Effector CD4-positive, alpha-beta T cell (primary cell): ENCODE data around the gene GRAMD1B.

Experiments used
- DNase-seq: peaks from one replicate; pipeline ENCODE4 v3.0.0-alpha.2; 2020

Gene GRAMD1B

DNA sequence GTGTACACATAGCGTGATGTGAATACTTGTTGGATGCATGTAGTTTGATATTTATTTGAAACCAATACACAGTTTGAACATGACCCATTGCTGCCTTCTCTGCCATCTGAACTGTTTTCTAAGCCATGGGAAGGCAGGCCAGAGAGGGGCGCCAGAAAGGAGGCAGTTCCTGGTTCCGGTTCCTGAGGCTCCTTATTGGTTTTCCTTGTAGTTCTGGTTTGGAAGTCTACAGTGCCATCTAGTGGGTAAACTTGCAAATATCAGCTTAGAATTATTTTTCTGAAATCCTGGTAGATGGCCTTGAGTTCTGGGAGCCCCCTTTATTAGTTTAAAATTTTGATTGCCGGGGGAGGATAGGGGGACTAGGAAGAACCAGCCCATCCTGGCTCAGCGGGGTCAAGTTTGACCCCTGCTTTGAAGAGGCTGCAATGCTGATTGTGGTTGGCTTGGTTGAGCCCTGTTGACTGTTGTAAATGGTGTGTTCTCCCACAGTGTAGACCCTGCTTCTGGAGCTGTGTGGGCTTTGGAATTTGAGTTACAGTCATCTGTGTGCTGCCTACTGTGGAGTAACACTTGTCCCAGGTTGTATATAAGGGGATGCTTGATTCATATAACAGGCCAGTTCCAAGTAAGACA is 48.4 kb downstream of the GRAMD1B start:
- DNase-seq, result peak; percentile 12

DNA sequence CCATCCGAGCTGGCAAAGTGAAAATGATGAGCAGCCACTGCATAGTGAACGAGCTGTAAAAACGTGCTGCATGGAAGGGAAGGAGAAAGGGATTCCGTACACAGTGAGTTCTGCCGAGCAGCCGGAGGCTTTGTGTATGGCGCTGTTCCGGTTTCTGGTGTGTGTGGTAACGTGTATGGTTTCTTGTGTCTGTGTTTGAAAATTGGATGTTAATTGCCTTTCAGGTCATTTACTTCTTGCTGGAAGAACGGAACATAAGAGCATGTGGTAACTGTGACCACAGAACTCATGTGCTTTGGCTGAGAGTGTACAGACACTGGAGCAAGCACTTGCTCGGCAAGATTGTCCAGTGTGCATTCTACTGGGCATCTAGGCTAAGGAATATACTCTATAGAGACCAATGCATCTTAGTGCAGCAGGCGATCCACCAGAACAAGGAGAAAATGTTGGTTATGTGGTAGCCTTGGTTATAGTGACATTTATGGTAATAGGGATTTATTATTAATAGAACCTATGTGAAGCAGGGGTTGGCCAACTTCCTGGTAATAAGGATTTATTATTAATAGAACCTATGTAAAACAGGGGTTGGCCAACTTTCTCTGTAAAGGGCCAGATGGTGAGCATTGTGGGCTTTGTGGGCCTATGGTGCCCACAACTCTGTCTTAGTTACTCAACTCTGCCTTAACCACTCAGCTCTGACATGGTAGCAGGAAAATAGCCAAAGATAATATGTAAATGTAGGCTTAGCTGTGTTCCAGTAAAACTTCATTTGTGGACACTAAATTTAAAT is 49.2 kb downstream of the GRAMD1B start:
- DNase-seq, result no peak

DNA sequence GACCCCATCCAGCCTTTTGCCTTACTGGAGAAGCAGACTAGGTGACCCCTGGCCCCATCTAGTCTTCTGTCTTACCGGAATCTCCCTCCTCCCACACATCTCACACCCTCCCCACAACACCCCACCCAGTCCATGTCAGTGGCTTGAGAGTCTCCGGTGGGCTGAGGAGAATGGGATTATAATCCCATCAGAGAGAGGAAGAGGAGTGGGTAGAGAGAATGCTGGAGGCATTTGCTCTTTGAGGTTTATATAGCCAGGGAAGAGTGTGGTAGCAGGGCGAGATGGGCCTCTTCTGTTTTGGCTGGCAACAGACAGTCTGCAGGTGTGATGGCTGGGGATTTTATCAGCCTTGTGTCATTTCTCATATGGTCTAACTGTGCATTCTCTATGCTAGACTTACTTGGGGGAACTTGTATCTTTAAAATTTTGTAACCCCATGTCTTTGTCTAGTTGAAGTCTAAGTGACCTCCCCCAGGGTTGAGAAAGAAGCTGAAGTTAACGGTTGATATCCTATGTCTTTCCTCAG is 50.3 kb downstream of the GRAMD1B start:
- no peak for DNase-seq

DNA sequence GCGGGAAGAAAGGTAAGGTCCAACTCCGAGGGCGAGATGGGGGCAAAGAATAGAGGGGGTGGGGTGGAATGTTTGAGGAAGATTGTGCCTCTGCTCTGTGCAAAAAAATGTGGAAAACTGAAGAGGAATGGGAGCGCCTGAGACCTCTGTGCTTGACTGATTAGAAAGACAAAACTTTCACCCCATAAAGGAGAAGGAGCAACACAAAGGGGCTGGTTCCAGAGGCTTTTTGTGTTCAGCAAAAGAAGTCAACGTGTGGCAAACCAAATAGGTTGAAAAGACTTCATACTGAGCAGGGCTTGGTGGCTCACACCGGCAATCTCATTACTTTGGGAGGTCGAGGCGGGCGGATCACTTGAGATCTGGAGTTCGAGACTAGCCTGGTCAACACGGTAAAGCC is 50.8 kb downstream of the GRAMD1B start:
- DNase-seq, result no peak

DNA sequence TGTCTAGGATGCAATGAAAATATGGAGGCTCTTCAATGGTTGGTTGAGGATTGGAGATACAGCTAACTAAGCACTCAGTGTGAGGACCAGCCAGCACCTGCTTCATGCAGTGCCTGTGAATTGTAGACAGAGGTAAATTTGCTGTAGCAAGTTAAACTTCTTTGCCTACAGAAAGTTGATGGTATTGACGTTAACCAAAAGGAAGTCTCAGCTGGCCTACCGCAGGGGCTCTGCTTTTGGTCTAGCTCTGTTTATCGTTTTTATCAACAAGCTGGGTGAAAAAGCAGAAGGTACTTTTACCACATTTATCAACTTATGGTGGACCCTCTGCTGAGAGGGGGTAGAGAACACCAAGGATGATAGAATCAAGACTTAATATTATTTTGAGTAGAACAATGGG is 51.6 kb downstream of the GRAMD1B start:
- DNase-seq, result no peak

DNA sequence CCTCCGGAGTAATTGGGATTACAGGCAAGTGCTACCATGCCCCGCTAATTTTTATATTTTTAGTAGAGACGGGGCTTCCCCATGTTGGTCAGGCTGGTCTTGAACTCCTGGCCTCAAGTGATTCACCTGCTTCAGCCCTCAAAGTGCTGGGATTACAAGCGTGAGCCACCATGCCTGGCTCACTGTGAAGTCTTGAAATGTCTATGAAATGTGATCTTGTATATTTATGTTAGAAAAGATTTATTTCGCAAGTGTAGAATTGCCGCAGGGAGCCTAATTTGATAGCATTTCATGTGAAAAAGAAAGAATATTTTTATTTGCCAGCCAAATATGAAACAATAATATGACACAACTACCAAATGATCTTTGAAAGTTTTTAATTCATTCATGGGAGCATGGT is 52.1 kb downstream of the GRAMD1B start:
- DNase-seq, result no peak

DNA sequence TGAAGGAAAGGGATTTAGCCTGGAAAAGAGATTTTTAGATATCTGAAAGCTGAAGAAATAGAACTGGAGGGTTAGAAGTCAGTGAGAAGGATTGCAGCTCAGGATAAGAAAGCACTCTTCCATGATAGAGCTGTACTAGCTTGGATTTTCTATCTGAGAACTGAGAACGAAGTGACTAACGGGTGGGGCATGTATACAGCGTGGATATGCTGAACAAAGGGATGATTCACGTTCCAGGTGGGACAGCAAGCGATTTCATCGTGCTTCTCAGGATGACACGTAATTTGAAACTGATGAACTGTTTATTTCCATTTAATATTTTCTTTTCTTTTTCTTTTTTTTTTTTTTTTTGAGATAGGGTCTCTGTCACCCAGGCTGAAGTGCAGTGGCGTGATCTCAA is 53.0 kb downstream of the GRAMD1B start:
- DNase-seq, result no peak

DNA sequence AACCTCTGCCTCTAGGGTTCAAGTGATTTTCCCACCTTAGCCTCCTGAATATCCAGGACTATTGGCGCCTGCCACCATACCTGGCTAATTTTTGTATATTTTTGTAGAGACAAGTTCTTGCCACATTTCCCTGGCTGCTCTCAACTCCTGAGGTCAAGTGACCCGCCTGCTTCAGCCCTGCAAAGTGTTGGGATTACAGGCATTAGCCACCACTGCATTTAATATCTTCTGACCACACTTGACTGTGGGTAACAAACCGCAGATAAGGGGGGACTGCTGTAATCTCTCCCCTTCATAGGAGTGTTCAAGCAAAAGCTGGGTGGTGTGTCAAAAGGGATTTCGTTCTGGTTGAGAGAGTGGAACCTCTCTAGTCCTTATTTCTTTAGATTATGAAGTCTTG is 53.4 kb downstream of the GRAMD1B start:
- DNase-seq, result no peak

DNA sequence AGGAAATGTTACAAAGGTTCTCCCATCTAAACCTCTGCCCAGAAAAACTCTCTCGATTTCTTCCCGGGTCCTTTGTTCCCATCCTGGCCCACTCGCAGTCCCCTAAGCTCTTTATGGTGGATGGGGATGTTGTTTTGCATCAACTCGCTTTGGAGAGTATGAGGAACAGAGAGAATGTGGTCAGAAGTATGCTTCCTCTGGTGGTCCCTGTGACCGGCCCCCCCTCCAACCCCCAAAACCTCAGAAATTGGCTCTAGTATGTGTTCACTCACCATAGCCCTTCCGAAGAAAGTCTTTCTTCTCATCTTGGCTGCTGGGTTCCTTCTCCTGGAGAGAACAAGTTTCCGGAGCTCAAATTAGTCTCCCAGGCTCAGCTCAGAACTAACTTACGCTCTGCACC is 54.4 kb downstream of the GRAMD1B start:
- DNase-seq, result no peak

DNA sequence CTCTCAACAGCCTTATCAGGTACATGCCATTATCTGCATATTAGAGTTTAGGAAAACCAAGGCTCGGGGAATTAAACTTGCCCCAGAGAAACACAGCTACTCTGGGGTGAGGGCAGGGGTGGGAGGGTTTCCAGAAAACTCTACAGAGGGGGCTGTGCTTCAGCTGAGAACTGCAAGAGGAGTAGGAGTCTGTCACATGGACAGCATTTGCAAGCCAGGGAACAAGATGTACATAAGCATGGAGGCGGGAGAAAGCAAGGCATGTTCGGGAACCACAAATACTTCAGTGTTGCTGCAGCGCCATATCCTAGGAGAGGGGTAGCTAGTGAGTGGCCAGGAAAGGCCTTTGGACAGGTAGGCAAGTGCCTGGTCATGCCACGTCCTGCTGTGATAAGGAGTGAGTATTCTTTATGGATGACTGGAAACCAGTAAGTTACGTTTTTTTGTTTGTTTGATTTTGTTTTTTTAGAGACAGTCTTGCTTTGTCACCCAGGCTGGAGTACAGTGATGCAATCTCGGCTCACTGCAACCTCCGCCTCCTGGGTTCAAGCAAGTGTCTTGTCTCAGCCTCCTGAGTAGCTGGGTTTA is 57.2 kb downstream of the GRAMD1B start:
- no peak for DNase-seq

DNA sequence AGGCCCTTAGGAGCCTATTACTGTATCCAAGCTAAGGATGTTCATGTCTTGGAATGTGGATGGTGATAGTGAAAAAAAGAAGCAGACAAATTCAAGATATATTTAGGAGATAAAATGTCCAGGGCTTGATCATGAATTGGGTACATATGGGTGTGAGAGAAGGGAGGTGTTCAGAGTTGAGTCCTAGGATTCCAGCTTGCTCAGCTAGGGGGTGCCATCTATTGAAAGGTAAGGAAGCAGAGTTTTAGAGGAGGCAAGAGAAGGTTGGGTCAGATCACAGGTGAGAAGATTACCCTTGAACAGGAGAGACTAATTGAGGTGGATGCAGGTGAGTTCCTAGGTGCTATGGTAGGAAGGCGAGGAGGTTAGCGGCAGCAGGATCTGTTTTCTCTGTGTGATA is 60.5 kb downstream of the GRAMD1B start:
- DNase-seq, result no peak

DNA sequence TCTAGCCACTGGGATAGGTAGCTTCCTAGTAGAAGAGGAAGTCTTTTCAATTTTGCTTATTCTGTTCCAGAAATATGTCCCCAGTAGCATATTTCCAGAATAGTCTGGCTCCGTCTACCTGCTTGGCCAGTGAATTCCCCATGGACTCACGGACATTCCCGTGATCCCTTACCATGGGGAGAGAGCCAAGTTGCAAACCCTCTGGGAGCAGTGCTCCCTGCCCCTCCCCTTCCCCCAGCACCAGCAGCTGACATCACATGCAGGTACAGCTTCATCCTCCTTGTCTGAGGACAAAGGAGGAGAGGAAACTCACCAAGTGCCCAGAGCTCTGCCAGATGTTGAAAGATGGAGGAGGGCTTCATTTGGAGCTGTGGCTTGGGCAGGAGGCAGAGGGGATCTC is 61.2 kb downstream of the GRAMD1B start:
- DNase-seq, result no peak

DNA sequence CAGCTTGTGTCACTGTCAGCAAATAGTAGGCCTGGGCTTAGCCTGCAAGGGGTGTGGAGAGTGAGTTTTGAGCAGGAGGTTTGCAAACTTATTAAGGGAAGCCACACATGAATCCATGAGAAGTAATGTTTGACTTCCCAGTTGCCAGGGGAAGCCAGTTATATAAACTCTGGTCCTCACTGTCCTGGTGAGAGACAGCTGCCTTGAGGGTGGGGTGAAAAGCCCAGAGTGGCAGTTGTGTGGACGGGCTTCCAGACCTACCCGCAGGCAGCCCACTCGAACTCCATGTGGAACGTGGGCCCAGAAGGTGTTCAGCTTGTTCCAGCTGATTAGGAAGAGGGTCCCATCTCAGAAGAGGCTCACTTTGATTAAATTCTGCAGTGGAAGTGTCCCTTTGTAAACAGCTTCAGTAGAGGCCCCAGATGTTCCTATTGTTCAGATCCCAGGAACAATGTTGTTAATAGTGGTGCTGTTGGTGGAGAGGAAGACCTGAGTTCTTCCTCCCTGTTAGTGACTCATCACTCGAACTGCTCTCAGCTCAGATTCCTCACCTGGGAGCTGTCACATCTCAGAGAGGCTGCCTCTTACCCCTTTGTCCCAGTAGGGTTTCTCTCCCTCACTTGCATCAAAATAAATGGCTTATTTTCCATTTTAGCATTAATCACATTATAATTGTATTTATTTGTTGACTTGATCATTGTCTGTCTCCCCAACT is 63.4 kb downstream of the GRAMD1B start:
- DNase-seq, result no peak

DNA sequence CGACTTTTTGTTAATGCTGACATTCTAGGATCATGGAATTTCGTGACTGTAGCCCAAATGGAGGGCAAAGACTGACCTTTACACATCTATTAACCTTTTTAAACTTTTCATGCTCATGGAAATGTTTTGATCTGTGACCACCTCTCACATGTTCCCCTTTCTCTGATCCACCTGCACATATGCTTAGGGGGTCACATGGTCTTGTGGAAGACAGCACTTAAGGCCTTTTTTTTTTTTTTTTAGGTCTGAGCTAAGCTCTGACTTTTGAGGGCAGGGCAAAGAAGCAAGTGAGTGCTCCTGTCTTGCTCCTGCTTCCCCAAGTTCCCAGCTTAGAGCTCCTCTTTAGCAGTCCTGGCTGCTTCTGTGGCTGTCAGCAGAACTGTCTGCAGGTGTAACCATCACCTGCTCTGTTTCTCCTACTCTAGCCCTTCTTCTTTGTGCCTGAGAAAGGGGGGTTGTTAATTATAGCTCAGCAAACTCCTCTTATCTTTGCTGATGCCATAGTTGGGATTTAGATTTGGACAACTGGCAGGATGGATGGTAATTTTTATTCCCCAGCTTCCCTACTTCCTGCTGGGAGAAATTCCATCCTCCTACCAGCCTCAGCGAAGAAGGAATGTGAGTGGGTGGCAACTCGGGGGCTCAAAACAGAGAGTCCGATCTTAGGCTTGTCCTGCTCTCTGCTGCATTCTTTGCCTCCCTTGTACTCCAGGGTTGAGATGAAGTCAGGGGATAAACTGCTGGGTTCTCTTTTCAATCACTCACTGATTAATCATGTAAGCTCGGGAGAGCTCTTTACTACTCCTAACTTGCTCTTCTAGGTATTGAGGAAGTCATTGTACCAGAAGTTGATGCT is 64.4 kb downstream of the GRAMD1B start:
- no peak for DNase-seq

DNA sequence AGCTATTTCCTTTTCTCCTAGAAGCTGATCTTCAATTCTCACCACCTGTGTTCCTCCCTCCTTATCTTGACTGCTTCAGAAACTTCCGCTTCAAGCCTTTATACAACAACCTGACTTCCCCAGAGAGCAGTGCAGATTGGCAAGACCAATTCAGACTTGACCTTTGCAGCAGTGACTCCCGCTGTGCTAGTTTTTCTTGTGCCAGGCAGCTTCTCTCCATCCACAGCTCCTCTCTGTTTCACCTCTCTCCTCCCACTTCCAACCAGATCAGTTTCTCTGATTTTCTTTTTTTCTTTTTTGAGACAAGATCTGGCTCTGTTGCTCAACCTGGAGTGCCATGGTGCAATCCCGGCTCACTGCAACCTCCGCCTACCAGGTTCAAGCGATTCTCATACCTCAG is 74.3 kb downstream of the GRAMD1B start:
- no peak for DNase-seq

DNA sequence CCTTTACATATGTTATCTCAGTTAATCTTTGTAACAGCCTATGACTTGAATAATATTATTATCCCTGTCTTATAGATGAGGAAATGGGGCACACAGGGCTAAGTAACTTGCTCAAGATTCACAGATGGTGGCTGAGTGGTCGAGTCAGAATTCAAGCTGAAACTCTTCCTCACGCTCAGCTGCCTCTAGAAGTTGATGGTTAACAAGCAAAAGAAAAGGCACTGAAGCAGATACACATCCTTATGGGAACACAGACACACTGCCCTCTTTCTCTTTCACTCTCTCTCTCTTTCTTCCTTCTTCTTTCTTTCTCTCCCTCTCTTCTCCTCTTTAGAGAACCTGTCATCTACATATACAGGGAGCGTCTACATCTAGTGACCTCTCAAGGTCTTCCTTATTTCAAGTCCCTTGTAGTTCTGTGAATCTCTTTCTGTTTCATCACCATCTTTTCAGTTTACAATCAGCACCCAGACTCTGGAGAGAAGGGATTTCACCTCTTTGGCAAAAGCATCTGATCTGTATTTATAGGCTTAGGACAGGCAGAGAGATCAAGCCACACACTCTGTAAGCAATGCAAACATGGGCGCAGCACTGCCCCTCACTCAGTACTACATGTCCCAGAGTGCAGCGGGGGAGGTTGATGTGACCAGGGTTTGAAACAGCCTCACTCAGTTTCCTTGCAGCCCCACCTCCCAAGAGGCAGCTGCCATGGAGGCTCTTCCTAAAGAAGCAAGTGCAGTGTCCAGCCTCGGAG is 75.7 kb downstream of the GRAMD1B start:
- DNase-seq, result no peak

DNA sequence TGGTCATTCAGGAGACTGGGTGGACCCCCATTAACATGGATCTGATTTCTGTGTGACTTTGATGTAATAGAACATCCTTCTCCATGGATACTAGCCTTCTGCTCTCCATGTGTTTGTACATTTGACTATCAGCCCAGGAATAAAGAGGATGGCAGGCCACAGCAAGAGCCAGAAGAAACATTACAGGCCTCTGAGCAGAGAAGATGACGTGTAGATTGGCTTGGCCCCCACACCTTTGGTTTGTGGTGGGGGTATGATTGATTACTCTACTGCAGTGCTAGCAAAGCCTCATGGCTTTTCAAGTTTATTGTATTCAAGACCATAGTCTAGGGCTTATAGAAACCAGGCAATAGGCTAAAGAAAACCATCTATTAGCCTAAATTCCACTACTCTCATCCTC is 77.0 kb downstream of the GRAMD1B start:
- no peak for DNase-seq

DNA sequence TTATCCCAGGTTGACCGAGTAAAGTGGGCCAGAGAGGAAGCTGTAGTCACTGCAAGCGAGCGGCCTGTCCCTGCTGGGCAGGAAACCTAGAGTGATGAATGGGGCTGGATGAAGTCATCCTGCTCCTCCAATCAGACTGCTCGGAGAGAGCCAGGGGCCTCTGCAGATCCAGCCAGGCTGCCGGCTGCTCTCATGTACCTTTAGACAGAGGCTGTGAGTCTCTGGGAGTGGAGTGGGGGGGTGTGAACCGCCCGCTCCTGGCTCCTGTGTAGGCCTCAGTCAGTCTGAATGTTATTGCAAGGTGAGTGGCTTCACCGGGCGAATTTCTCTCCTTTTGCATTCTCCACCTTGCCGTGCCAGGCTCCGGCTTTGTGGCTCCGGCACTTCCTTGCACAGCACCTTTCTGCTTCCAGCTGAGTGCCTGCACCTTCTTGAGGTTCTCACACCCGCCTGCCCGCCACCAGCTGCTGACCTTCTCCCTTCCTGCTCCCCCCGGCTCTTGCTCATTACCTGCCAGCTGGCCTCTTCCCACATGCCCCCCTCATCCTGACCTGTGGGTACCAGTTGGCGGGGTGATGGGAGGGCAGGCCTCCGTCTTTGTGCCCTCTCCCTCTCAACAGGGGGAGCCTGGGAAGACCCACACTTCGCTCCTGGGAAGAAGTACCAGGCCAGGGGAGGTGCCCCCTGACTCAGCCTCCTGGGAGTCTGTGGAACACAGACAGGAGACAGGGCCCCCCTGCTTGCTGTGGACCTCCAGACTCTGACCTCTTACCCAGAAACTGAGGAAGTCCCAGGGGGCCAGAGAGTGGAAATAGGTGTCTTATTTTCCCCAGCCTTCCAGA is 79.9 kb downstream of the GRAMD1B start:
- no peak for DNase-seq

DNA sequence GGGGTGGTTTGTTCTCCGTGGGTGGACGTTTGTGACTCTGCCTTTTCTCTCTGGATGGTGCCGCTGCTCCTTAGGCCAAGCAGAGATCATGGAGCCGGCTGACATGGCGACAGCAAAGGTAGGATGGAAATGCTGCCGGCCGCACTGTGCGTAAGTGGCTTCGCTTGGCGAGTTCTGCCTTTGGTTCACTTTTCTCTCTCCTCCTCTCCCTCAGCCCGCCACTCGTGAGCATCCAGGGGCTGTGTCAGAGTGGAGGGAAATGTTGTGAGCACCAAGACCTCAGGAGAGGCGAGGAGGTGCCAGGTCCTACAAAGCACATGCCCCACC is 80.5 kb downstream of the GRAMD1B start:
- no peak for DNase-seq

DNA sequence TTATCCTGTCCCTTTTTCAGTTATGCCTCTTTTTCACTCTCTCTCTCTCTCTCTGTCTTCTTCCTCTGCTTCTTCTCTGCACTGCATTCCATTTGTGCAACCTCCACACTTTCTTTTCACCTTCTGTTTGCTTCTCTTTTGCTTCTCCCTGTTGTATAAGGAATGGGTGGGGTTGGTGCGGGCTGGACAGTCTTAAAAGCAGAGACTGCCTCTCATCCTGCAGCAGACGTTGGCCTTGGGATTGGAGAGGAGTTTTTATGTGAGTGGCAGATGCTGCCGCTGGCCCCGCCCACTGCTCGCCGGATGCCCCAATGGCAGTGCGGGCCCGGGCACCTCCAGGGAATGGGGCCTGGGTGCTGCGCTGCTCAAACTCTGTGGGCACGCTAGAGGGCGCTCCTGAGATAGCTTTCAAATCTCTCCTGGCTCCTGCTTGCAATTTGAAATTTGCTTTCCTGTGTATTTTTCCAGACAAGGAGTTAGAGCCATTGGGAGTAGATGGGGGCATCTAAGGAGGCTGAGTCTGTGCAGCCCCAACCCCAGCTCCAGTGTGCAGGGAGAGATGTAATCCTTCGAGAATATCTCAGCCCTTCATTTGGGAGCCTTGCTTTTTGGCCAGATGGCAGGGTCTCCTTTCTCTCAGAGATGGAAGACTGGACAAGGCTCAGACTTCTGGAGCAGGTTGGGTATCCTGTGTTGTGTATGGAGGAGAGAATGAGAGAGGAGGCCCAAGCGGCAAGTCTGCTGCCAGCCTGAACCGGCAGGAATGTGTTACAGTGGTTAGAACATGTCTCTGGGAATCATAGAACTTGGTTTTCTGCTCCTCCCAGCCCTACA is 81.2 kb downstream of the GRAMD1B start:
- peak; percentile 43 for DNase-seq
